IPS-20b (cell line): Measurements from ENCODE around the gene RBM41.
"Not testable (repeated sequence)": the region's sequence is repeated elsewhere in the genome, so short reads cannot be mapped to it uniquely, and the experiment has no call there.

Source experiments
- H3K27ac ChIP-seq: one replicate; pipeline ENCODE4 v1.5.1; 2013; ENCODE audit warnings: low read length
- H3K27me3 ChIP-seq: 2 replicates; pipeline ENCODE4 v1.6.1; 2013; ENCODE audit warnings: mild to moderate bottlenecking, low read length, inconsistent platforms; ENCODE audit not compliant: insufficient read depth
- H3K36me3 ChIP-seq: 2 replicates; pipeline ENCODE4 v1.6.1; 2013; ENCODE audit warnings: low read depth, mild to moderate bottlenecking, inconsistent platforms, low read length, moderate library complexity; ENCODE audit not compliant: insufficient read depth
- H3K4me1 ChIP-seq: 2 replicates; pipeline ENCODE4 v1.6.1; 2013; ENCODE audit warnings: mild to moderate bottlenecking, control low read depth, inconsistent platforms, low read length, moderate library complexity; ENCODE audit not compliant: insufficient read depth
- H3K4me3 ChIP-seq: 2 replicates; pipeline ENCODE4 v1.5.1; 2013; ENCODE audit warnings: mild to moderate bottlenecking, low read length, inconsistent platforms
- H3K9ac ChIP-seq: 2 replicates; pipeline ENCODE4 v1.6.1; 2013; ENCODE audit warnings: low read depth, mild to moderate bottlenecking, inconsistent platforms, low read length, moderate library complexity
- H3K9me3 ChIP-seq: 2 replicates; pipeline ENCODE4 v1.6.1; 2013; ENCODE audit warnings: mild to moderate bottlenecking, low read depth, low read length, inconsistent platforms; ENCODE audit not compliant: insufficient read depth

Gene RBM41

GRCh38 chrX:107123750-107124149 is 5.1 kb upstream of the RBM41 start:
- no peaks in the 10 kb centered on the region for H3K27me3 ChIP-seq

GRCh38 chrX:107119283-107119682 is 661 bp upstream of the RBM41 start:
- H3K27ac ChIP-seq, result no peak overlapping the region
- H3K9me3 ChIP-seq, result no peaks in the 10 kb centered on the region
- no peaks in the 10 kb centered on the region for H3K27me3 ChIP-seq
- no peak overlapping the region for H3K9ac ChIP-seq
- peaks cover 23% of the 10 kb centered on the region for H3K36me3 ChIP-seq
- no peak overlapping the region for H3K4me3 ChIP-seq
- peaks cover 2% of the 10 kb centered on the region; the same call in 1 of the 2 replicates for H3K4me1 ChIP-seq

More at GRCh38 chrX:107123750-107124149, 5.1 kb upstream of the RBM41 start:
- no peaks in the 10 kb centered on the region for H3K9me3 ChIP-seq
- H3K36me3 ChIP-seq, result no peaks in the 10 kb centered on the region
- no peak overlapping the region for H3K9ac ChIP-seq
- no peak overlapping the region for H3K4me3 ChIP-seq
- no peak overlapping the region for H3K27ac ChIP-seq
- no peaks in the 10 kb centered on the region for H3K4me1 ChIP-seq

- Histone ChIP-seq H3K27ac (peak overlapping the region; percentile 47), H3K4me3 (peak overlapping the region; percentile 90), H3K9ac (peak overlapping the region; percentile 93), H3K27me3 (no peaks in the 10 kb centered on the region), H3K36me3 (peaks cover 36% of the 10 kb centered on the region), H3K9me3 (no peaks in the 10 kb centered on the region), H3K4me1 (peaks cover 2% of the 10 kb centered on the region; the same call in 1 of the 2 replicates)
These were observed 665 bp downstream of the RBM41 start for GRCh38 chrX:107117993-107118321.

GRCh38 chrX:107107459-107107858 is 11.2 kb downstream of the RBM41 start:
- no peaks in the 10 kb centered on the region; the same call in 1 of the 2 replicates for H3K4me1 ChIP-seq
- peaks cover 11% of the 10 kb centered on the region for H3K36me3 ChIP-seq
- no peak overlapping the region for H3K9ac ChIP-seq
- H3K9me3 ChIP-seq, result no peaks in the 10 kb centered on the region
- H3K4me3 ChIP-seq, result no peak overlapping the region
- no peak overlapping the region for H3K27ac ChIP-seq
- H3K27me3 ChIP-seq, result no peaks in the 10 kb centered on the region

- Histone ChIP-seq H3K27me3 (no peaks in the 10 kb centered on the region), H3K9me3 (no peaks in the 10 kb centered on the region), H3K9ac (no peak overlapping the region), H3K4me1 (no peaks in the 10 kb centered on the region), H3K27ac (no peak overlapping the region), H3K4me3 (no peak overlapping the region), H3K36me3 (peaks cover 8% of the 10 kb centered on the region)
These were observed 15.6 kb downstream of the RBM41 start for GRCh38 chrX:107102980-107103379.

GRCh38 chrX:107076158-107076557 is 42.5 kb downstream of the RBM41 start:
- H3K4me1 ChIP-seq, result no peaks in the 10 kb centered on the region
- no peaks in the 10 kb centered on the region for H3K27me3 ChIP-seq
- no peak overlapping the region for H3K4me3 ChIP-seq
- no peak overlapping the region for H3K9ac ChIP-seq
- H3K27ac ChIP-seq, result no peak overlapping the region
- H3K36me3 ChIP-seq, result no peaks in the 10 kb centered on the region
- no peaks in the 10 kb centered on the region for H3K9me3 ChIP-seq

GRCh38 chrX:107057731-107058130 is 60.9 kb downstream of the RBM41 start:
- H3K27me3 ChIP-seq, H3K27ac ChIP-seq, H3K4me1 ChIP-seq, H3K9ac ChIP-seq, H3K36me3 ChIP-seq, H3K4me3 ChIP-seq, H3K9me3 ChIP-seq: not testable (repeated sequence)

- no peaks in the 10 kb centered on the region for H3K4me1 ChIP-seq
- H3K36me3 ChIP-seq, result no peaks in the 10 kb centered on the region
- no peak overlapping the region for H3K9ac ChIP-seq
- H3K9me3 ChIP-seq, result no peaks in the 10 kb centered on the region
- no peaks in the 10 kb centered on the region for H3K27me3 ChIP-seq
- no peak overlapping the region for H3K4me3 ChIP-seq
- no peak overlapping the region for H3K27ac ChIP-seq
These were observed 63.6 kb downstream of the RBM41 start for GRCh38 chrX:107054978-107055377.

GRCh38 chrX:107050195-107050709 is 68.4 kb downstream of the RBM41 start:
- Histone ChIP-seq H3K27me3 (no peaks in the 10 kb centered on the region), H3K4me1 (no peaks in the 10 kb centered on the region), H3K36me3 (no peaks in the 10 kb centered on the region), H3K27ac (no peak overlapping the region), H3K9me3 (no peaks in the 10 kb centered on the region), H3K4me3 (no peak overlapping the region), H3K9ac (no peak overlapping the region)

GRCh38 chrX:107047622-107048021 is 71.0 kb downstream of the RBM41 start:
- Histone ChIP-seq H3K27me3 (no peaks in the 10 kb centered on the region), H3K27ac (no peak overlapping the region)

GRCh38 chrX:107029752-107030151 is 88.9 kb downstream of the RBM41 start:
- H3K27me3 ChIP-seq, result no peaks in the 10 kb centered on the region
- H3K9ac ChIP-seq, result no peak overlapping the region
- H3K36me3 ChIP-seq, result no peaks in the 10 kb centered on the region
- H3K9me3 ChIP-seq, result no peaks in the 10 kb centered on the region
- H3K27ac ChIP-seq, result no peak overlapping the region
- no peaks in the 10 kb centered on the region for H3K4me1 ChIP-seq
- H3K4me3 ChIP-seq, result no peak overlapping the region

More at GRCh38 chrX:107047622-107048021, 71.0 kb downstream of the RBM41 start:
- Histone ChIP-seq H3K4me3 (no peak overlapping the region), H3K36me3 (no peaks in the 10 kb centered on the region), H3K4me1 (no peaks in the 10 kb centered on the region), H3K9me3 (no peaks in the 10 kb centered on the region), H3K9ac (no peak overlapping the region)

GRCh38 chrX:107025545-107025944 is 93.1 kb downstream of the RBM41 start:
- no peak overlapping the region for H3K9ac ChIP-seq
- no peak overlapping the region for H3K4me3 ChIP-seq
- no peaks in the 10 kb centered on the region for H3K36me3 ChIP-seq
- H3K9me3 ChIP-seq, result no peaks in the 10 kb centered on the region
- no peak overlapping the region for H3K27ac ChIP-seq
- no peaks in the 10 kb centered on the region for H3K27me3 ChIP-seq
- H3K4me1 ChIP-seq, result no peaks in the 10 kb centered on the region
